ENCODE measurements around the gene COPS4.

DNA sequence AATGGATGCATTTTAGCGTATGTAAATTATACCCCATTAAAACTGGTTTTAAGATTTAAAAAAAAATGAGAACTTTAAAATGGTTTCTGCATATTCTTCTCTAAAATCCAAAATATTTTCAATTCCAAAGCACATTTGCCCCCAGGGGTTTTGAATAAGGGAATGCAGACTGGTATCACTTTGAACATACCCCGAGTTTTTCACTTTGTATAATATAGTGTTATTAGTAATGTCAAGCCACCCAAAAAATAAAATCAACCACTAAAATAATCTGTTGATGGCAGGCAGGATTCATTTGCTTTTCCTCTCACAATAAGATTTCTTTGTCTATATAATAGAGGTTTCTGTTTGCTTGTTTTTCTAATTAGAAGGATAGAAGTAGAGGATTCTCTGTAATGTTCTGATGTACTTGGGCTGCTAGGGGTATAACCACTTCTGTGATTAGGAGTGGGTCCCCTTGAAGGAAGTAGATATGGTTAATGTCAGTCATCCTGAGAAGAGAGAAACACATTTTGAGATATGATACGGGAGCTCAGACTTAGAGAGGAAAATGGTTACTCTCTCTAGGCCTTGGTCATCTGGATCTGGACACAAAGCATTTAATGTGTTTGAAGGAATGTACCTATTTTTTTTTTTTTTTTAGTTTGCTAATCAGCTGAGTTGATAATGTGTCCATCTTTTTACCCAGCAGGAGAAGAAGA is 15.0 kb upstream of the COPS4 start:
- TF ChIP-seq, protein P1, sequence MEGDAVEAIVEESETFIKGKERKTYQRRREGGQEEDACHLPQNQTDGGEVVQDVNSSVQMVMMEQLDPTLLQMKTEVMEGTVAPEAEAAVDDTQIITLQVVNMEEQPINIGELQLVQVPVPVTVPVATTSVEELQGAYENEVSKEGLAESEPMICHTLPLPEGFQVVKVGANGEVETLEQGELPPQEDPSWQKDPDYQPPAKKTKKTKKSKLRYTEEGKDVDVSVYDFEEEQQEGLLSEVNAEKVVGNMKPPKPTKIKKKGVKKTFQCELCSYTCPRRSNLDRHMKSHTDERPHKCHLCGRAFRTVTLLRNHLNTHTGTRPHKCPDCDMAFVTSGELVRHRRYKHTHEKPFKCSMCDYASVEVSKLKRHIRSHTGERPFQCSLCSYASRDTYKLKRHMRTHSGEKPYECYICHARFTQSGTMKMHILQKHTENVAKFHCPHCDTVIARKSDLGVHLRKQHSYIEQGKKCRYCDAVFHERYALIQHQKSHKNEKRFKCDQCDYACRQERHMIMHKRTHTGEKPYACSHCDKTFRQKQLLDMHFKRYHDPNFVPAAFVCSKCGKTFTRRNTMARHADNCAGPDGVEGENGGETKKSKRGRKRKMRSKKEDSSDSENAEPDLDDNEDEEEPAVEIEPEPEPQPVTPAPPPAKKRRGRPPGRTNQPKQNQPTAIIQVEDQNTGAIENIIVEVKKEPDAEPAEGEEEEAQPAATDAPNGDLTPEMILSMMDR (conservative IDR thresholded peaks at IDR 0.05), result no peak
- no peak for TF ChIP-seq EZH2 (IDR thresholded peaks at IDR 0.05; ENCODE audit: low read depth)
